HG03558 (cell line): ENCODE results near the gene SPEG.
"Not testable (repeated sequence)": the region's sequence is repeated elsewhere in the genome, so short reads cannot be mapped to it uniquely, and the experiment has no call there.

Experiments
- ATAC-seq: cut with Tn5 transposase; IDR thresholded peaks from one replicate; pipeline ENCODE4 v1.9.1; 2021; ENCODE audit warnings: moderate number of reproducible peaks; ENCODE audit not compliant: unreplicated experiment; ENCODE audit errors: extremely low read depth

The SPEG gene

GRCh38 chr2:219404291-219404910 lies 30.2 kb upstream of the SPEG start:
- no peak for ATAC-seq

DNA sequence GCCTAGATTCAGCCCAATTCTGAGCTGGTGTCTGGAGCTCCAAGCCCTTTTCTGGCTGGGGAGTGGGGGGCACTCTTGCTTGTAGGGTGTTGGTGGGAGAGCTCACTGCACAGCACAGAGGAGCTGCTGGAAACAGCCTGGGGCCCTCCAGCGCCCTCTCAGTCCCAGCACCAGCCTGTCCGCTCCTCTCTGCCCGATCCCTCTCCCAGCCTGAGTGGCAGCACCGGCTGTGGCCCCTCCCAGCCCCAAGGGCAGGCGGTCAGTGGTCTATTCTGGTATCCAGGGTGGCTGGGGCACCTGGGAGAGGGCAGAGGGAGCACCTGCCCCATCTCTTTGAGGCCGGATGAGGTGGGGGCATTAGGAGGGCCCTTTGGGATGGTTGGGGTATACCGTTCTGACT lies 29.7 kb upstream of the SPEG start:
- ATAC-seq, result no peak

- ATAC-seq, result no peak
Measured at GRCh38 chr2:219405451-219405850, 29.2 kb upstream of the SPEG start.

DNA sequence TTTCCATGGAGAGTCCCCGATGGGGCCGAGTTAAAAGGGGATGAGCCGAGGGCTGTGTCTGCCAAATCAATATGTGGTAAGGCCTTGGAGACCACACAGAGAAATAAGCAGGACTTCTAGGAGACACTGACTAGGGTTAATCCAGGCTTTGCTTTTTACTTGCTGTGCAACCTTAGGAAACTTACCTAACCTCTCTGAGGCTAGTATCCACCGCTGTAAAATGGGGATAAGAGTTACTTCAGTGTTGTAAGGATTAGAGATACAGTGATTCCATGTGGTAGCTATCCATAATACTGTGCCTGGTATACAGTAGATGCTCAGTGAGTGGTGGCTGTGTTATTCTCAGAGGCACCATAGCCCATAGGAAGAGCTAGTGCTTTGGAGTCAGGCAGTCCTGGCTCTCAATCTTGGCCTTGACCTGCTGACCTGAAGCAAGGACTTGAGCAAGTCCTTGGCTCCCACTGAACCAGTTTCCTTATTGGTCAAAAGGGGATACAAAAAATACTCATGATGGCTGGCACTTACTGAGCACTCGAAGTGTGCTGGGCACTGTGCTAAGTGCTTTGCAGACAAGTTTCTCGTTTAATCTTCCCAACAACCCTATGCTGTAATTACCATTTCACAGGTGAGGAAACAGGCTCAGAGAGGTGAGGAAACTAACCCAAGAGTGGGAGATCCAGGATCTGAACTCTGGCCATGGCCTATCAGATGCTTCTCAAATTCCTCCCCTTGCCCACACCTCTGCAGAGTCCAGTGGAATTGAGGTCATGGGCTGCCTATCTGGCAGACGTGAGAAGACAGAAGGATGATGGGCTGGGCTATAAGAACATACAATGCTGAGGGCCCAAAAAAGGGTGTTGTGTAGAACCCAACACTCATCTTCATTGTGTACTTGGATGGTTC lies 28.4 kb upstream of the SPEG start:
- no peak for ATAC-seq

GRCh38 chr2:219406861-219407230 lies 27.8 kb upstream of the SPEG start:
- no peak for ATAC-seq

- not testable (repeated sequence) for ATAC-seq
Measured at GRCh38 chr2:219407343-219407742, 27.3 kb upstream of the SPEG start.

DNA sequence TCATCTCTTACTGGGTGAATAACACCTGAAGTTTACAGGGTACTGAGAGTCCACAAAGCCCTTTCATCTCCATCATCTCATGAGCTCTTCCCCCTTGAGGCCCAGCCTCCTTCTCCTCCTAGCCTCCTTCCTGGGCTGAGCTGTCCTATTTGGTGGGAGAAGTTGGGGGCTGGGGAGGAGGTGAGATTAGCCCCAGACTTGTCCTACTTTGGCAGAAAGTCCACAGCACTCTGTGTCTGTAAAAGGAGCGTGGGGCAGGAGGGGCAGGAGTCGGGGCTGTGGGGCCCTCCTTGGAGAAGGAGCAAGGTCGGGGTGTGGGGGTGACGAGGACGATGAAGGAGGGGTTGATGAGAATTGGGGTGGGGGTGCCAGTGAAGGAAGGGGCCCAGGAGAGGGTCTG lies 26.4 kb upstream of the SPEG start:
- ATAC-seq, result no peak

DNA sequence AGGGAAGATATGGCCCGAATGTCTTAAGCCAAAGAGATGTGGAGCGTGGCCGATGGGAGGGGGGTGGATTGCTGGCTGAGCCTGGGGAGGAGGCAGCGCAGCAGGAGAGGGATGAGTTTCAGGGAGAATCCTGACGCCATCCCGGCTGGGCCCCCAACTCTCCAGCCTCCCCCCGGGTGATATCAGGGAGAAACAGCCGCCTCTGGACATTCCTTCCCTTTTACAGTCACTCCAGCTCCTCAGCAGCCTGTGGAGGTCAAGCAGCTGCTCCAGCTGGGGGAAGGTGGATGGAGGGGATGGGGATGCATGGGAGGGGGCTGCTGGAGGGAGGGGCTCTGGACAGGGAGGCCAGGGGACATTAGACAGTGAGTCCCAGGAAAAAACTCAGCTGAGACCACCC lies 26.0 kb upstream of the SPEG start:
- no peak for ATAC-seq

DNA sequence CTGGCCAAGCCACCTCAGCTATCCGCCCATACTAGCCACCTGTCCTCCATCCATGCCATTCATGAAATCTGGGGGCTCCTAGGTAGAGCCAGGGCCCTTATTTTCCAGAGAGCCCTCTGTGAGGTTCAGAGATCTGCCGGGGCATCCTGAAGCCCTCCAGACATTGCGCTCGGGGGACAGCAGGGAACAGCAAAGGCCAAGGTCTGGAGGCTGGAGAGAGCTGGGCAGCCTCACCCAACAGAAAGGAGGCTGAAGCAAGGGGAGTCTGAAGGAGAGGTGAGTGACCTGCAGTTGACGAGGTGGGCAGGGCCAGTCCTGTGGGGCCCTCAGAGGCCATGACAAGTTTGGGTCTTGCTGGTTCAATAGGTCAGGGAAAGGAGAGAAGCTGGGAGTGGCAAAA lies 25.0 kb upstream of the SPEG start:
- no peak for ATAC-seq

GRCh38 chr2:219410390-219410789 lies 24.3 kb upstream of the SPEG start:
- no peak for ATAC-seq

GRCh38 chr2:219414857-219415256 lies 19.8 kb upstream of the SPEG start:
- no peak for ATAC-seq

DNA sequence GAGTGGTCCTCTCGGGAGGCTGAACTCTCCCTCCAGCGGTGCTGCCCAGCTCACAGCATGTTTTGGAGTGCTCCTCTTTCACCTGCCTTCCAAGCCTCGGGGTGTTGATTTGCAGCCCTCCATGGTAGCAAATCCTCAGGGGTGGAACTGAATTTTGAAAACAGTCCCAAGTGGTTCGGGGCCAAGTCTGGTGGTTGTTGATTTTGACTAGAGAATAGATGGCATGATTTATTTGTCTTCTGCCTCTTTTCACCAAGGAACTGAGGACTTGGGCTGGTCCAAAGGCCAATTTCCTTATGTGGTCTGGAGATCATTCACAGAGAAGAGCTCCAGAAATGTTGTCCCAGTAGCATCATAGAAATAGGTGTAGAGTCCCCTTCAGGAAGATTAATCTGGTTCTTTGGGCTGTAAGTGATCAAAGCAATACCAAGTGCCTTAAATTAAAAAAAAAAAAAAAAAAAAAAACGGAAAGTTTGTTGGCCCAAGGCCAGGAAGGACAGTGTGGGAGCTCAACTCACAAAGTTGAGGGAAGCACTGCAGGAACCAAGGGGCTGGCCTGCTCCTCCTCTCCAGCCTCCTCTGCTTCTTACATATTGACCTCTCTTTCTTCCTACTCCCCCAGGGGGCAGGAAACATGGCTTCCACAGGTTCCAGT lies 18.9 kb upstream of the SPEG start:
- ATAC-seq, result no peak

DNA sequence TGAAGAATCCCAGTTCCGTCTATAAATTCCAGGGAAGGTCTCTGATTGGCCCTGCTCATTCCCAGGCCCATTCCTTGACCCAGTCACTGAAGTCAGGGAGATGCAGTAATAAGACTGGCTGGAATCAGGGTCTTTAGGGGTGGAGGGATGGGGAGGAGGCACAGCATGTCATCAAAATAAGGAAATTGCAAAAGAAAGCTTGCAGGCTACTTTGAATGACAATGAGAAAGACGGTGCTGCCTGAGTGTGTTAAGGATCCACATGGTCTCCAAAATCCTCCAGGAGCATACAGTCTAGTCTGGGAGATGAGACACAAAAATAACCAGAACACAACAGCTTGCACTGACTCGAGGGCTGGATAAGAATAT lies 18.4 kb upstream of the SPEG start:
- ATAC-seq, result no peak

- ATAC-seq, result no peak
Measured at GRCh38 chr2:219416938-219417337, 17.7 kb upstream of the SPEG start.

DNA sequence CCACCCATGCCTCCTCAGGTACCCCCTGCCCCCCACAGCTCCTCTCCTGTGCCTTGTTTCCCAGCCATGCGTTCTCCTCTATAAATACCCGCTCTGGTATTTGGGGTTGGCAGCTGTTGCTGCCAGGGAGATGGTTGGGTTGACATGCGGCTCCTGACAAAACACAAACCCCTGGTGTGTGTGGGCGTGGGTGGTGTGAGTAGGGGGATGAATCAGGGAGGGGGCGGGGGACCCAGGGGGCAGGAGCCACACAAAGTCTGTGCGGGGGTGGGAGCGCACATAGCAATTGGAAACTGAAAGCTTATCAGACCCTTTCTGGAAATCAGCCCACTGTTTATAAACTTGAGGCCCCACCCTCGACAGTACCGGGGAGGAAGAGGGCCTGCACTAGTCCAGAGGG lies 17.3 kb upstream of the SPEG start:
- no peak for ATAC-seq

DNA sequence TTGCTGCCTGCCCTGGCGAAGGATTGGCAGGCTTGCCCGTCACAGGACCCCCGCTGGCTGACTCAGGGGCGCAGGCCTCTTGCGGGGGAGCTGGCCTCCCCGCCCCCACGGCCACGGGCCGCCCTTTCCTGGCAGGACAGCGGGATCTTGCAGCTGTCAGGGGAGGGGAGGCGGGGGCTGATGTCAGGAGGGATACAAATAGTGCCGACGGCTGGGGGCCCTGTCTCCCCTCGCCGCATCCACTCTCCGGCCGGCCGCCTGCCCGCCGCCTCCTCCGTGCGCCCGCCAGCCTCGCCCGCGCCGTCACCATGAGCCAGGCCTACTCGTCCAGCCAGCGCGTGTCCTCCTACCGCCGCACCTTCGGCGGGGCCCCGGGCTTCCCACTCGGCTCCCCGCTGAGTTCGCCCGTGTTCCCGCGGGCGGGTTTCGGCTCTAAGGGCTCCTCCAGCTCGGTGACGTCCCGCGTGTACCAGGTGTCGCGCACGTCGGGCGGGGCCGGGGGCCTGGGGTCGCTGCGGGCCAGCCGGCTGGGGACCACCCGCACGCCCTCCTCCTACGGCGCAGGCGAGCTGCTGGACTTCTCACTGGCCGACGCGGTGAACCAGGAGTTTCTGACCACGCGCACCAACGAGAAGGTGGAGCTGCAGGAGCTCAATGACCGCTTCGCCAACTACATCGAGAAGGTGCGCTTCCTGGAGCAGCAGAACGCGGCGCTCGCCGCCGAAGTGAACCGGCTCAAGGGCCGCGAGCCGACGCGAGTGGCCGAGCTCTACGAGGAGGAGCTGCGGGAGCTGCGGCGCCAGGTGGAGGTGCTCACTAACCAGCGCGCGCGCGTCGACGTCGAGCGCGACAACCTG lies 16.3 kb upstream of the SPEG start, which contains the start of gene DES:
Gene DES, plus strand, starts transcription at position 223 of the 857 bp plus-strand sequence. Its CDS starts 86 bp downstream, at position 309.
- no peak for ATAC-seq

- ATAC-seq, result no peak
Measured at GRCh38 chr2:219419012-219419324, 15.7 kb upstream of the SPEG start.

DNA sequence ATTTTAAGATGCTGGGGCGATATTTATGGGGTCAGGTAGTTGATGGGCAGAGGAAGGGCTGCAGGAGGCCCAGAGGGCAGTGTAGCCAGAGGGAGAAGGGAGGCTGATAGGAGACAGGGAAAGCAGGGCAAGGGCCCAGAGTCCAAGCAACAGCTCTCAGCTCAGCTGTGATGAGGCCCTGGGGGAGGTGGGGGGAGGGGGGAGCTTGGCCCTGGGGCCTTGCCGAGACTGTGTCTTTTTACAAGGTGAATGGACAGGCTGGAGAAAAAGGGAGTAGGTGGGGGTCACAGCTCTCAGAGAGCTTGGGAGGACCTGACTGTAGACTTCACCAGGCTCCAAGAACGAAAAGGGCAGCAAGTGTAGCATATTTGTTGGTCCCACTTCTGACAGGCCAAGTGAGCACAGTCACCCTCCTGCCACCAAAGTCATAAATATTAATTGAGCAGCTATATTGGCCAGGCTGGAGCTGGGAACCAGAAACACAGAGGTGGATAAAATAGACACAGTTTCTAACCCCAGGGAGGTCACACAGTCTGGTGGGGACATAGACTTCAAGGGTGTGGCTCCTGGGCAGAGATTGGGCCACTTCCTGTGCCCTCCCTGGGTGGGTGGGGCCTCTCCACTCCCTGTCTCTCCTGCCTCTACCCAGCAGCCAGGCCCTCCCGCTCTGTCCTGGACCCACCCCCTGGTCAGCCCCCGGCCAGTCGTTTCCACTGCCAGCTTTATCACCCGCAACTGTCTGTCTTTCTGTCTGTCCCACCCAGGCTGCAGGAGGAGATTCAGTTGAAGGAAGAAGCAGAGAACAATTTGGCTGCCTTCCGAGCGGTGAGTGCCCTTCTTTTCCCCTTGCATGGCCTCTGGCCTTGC lies 15.1 kb upstream of the SPEG start:
- no peak for ATAC-seq

GRCh38 chr2:219420687-219421086 lies 14.0 kb upstream of the SPEG start:
- no peak for ATAC-seq

GRCh38 chr2:219421323-219421722 lies 13.3 kb upstream of the SPEG start:
- ATAC-seq, result no peak
